Heart left ventricle (tissue), 16 donors: ENCODE measurements around the gene TFDP1. TPM values are rescaled to one million over a fixed set of nuclear protein-coding genes. Genes with fewer than 3 reads are reported as not detected.

Experiments used
- ATAC-seq, 4 donors: fragments of 200-7000 bp; cut with Tn5 transposase; one replicate each; pipeline ENCODE4 v1.9.1; 2020 to 2022; ENCODE audit warnings: moderate library complexity in 4 of 4, mild to moderate bottlenecking in 3 of 4, moderate number of reproducible peaks in 1 of 4
- DNase-seq, 5 donors: peaks; one replicate each; pipeline ENCODE4 v3.0.0-alpha.2; 2020
- H3K27ac ChIP-seq, 12 donors: fragments of 200-600 bp; sonication (generic) in 4 of 12; one replicate each; pipeline versions ENCODE4 v1.5.0 to v1.8.0; 2016 to 2022; ENCODE audit warnings: mild to moderate bottlenecking in 2 of 12
- H3K27me3 ChIP-seq, 9 donors: fragments of 200-600 bp; sonication (generic) in 2 of 9; one replicate each; pipeline versions ENCODE4 v1.5.1 to v1.8.0; 2016 to 2022; ENCODE audit warnings: mild to moderate bottlenecking in 3 of 9
- H3K36me3 ChIP-seq, 9 donors: fragments of 200-600 bp; sonication (generic) in 2 of 9; one replicate each; pipeline versions ENCODE4 v1.5.0 to v1.8.0; 2018 to 2022; ENCODE audit warnings: mild to moderate bottlenecking in 2 of 9
- H3K4me1 ChIP-seq, 12 donors: fragments of 200-600 bp; sonication (generic) in 4 of 12; one replicate each; pipeline versions ENCODE4 v1.5.0 to v1.8.0; 2016 to 2022; ENCODE audit warnings: mild to moderate bottlenecking in 3 of 12
- H3K4me3 ChIP-seq, 12 donors: fragments of 200-600 bp; sonication (generic) in 4 of 12; one replicate each; pipeline versions ENCODE4 v1.5.0 to v1.8.0; 2017 to 2022; ENCODE audit warnings: mild to moderate bottlenecking in 9 of 12, moderate library complexity in 4 of 12
- H3K9me3 ChIP-seq, 12 donors: fragments of 200-600 bp; sonication (generic) in 4 of 12; one replicate each; pipeline versions ENCODE4 v1.5.0 to v1.8.0; 2016 to 2022; ENCODE audit warnings: mild to moderate bottlenecking in 1 of 12
- CTCF ChIP-seq, 12 donors: fragments of 200-600 bp; sonication (generic) in 4 of 12; IDR thresholded peaks; one replicate each; pipeline versions ENCODE4 v1.5.0 to v1.8.0; 2018 to 2022; ENCODE audit warnings: antibody characterized with exemption in 12 of 12, mild to moderate bottlenecking in 5 of 12
- POLR2A ChIP-seq, 2 donors: fragments of 450-650 bp; IDR thresholded peaks; one replicate each; pipeline ENCODE4 v1.6.1; 2017; ENCODE audit warnings: antibody characterized with exemption in 2 of 2, mild to moderate bottlenecking in 2 of 2, moderate library complexity in 2 of 2
- WGBS, 4 donors: extraction: QIAGEN DNeasy Blood & Tissue Kit in 2 of 4; methylation state at CpG; one replicate each; pipeline versions ENCODE4 v1.1.5 to v1.1.7; 2013 to 2018; 5-methylcytosine and 5-hydroxymethylcytosine counted together
- intact Hi-C, 10 donors: fragments of 100-400 bp; cut with DNase I; formaldehyde crosslinking; loops; one replicate each; pipeline versions ENCODE4 v1.11.1 to v1.14.2; 2022
- polyA plus RNA-seq, 2 donors: library from polyadenylated mRNA; stranded (reverse); fragments of 200-250 nt; gene quantifications; one replicate each; pipeline ENCODE4 v1.2.3, GENCODE V29; 2013
- total RNA-seq, 9 donors: library from RNA; depleted of rRNA in 2 of 9; stranded (reverse); fragments of >200 nt in 2 of 9; fragmentation: NEBNext Ultra II Directional in 3 of 9; extraction: Animal tissue kit (Norgen Biotek cat#: 25700) in 3 of 9; gene quantifications; one replicate each; pipeline versions ENCODE4 v1.1.0 to v1.2.4, GENCODE V29; 2016 to 2023
- donor health status: ischemic (EF 13 %, LVEDD 7.1; RV severe dilation, severe dysfunction).
- donor health status: healthy with polysubstance abuse.
- donor health status: DM: no; HTN: yes; CAD: no.
- donor health status: DM: no; HTN: no; CAD: no.
- donor health status: ischemic (EF 25% LVEDD 6.9; RV normal size, moderate dysfunction).
- donor health status: ischemic (EF 25% LVEDD 5.7; RV mildly dilated, moderate dysfunction).
- donor health status: healthy.
- donor health status: DM: yes; HTN: yes; CAD: no.
- donor health status: ischemic (EF 35%, LVEDD 5.7; RV mildly dilated, moderate dysfunction).
- donor health status: nonischemic (EF 11% LVEDD 7.7; RV severe dilation, severe dysfunction).
- donor health status: DM: yes; HTN: yes; CAD: no.
- donor health status: PGD.
- donor health status: ischemic (EF 29% LVEDD 5.4; RV normal size, mild dysfunction).
- donor health status: nonischemic (EF 23%, LVEDD 6.1; RV moderate dilation, normal function).

TFDP1 gene
- total and polyA plus RNA-seq, 11 donors: 19.7 to 50.3 (median 44.3) TPM

- H3K27me3 ChIP-seq: no peaks in the 10 kb centered on the region
- no peak for DNase-seq
- 91 to 97% (median 95%) methylated on average over 18 to 19 of the region's 19 CpGs for WGBS, 4 donors
These were observed 25.7 kb downstream of the TFDP1 start for GRCh38 chr13:113610266-113610665.

GRCh38 chr13:113611996-113612395 lies 27.4 kb downstream of the TFDP1 start:
- DNase-seq (no peak), ATAC-seq (no peak)
- H3K36me3 ChIP-seq: peaks cover 0 to 33% (median 9%) of the 10 kb centered on the region in 9 donors
- intact Hi-C loops: no loop called here
- no peaks in the 10 kb centered on the region for H3K9me3 ChIP-seq
- H3K27me3 ChIP-seq: no peaks in the 10 kb centered on the region
- peaks cover 0 to 17% (median 0%) of the 10 kb centered on the region in 12 donors for H3K4me1 ChIP-seq
- 92 to 94% (median 93%) methylated on average over 5 of the region's 5 CpGs for WGBS, 4 donors
- TF ChIP-seq CTCF (IDR thresholded peaks at IDR 0.05) (no peak), POLR2A (IDR thresholded peaks at IDR 0.05) (no peak)
- H3K4me3 ChIP-seq: no peak overlapping the region
- H3K27ac ChIP-seq: no peak overlapping the region

More at GRCh38 chr13:113610266-113610665, 25.7 kb downstream of the TFDP1 start:
- H3K4me1 ChIP-seq: peaks cover 0 to 7% (median 0%) of the 10 kb centered on the region in 12 donors
- no peak overlapping the region for H3K27ac ChIP-seq
- no peaks in the 10 kb centered on the region for H3K9me3 ChIP-seq
- TF ChIP-seq POLR2A (IDR thresholded peaks at IDR 0.05) (no peak), CTCF (IDR thresholded peaks at IDR 0.05) (no peak)
- peaks cover 0 to 37% (median 9%) of the 10 kb centered on the region in 9 donors for H3K36me3 ChIP-seq
- intact Hi-C loops: no loop called here
- no peak overlapping the region for H3K4me3 ChIP-seq
- no peak for ATAC-seq

GRCh38 chr13:113612607-113613006 lies 28.1 kb downstream of the TFDP1 start:
- no peaks in the 10 kb centered on the region for H3K27me3 ChIP-seq
- H3K27ac ChIP-seq: no peak overlapping the region
- DNase-seq: no peak
- no peaks in the 10 kb centered on the region for H3K9me3 ChIP-seq
- ATAC-seq: no peak
- peaks cover 0 to 19% (median 0%) of the 10 kb centered on the region in 12 donors for H3K4me1 ChIP-seq
- TF ChIP-seq CTCF (IDR thresholded peaks at IDR 0.05) (no peak), POLR2A (IDR thresholded peaks at IDR 0.05) (no peak)
- WGBS, 4 donors: 92 to 95% (median 94%) methylated on average over 7 to 10 of the region's 10 CpGs
- H3K4me3 ChIP-seq: no peak overlapping the region
- intact Hi-C loops: no loop called here
- peaks cover 0 to 33% (median 9%) of the 10 kb centered on the region in 9 donors for H3K36me3 ChIP-seq

- 96 to 97% (median 97%) methylated on average over 16 of the region's 16 CpGs for WGBS, 4 donors
- Histone ChIP-seq H3K4me3 (no peak overlapping the region), H3K27ac (no peak overlapping the region), H3K9me3 (no peaks in the 10 kb centered on the region), H3K36me3 (peaks cover 0 to 33% (median 9%) of the 10 kb centered on the region in 9 donors), H3K4me1 (peaks cover 0 to 21% (median 0%) of the 10 kb centered on the region in 12 donors), H3K27me3 (no peaks in the 10 kb centered on the region)
- no peak for DNase-seq
- intact Hi-C loops: no loop called here
- ATAC-seq: no peak
- TF ChIP-seq POLR2A (IDR thresholded peaks at IDR 0.05) (no peak), CTCF (IDR thresholded peaks at IDR 0.05) (no peak)
These were observed 29.3 kb downstream of the TFDP1 start for GRCh38 chr13:113613789-113614379.
